GM13976 (cell line): ENCODE measurements around the gene RYR1.

Source experiments
- DNase-seq: peaks from one replicate; pipeline ENCODE4 v3.0.0; 2012; ENCODE audit warnings: low spot score
- CTCF ChIP-seq: IDR thresholded peaks from 2 replicates; pipeline ENCODE4 v1.5.1; 2012; ENCODE audit warnings: borderline replicate concordance, mild to moderate bottlenecking; ENCODE audit not compliant: insufficient read depth; ENCODE audit errors: extremely low read depth, missing control alignments, control extremely low read depth
- in situ Hi-C: fragments of 300-500 bp; cut with MboI; formaldehyde crosslinking; loops from one replicate; pipeline ENCODE4 v1.12.0; 2022; ENCODE audit warnings: low sequenced_read_pairs, mixed read lengths, inconsistent platforms; ENCODE audit not compliant: unreplicated experiment

Gene RYR1

GRCh38 chr19:38617283-38617763 lies 183.8 kb downstream of the RYR1 start:
- DNase-seq: no peak
- in situ Hi-C loops: no loop called here
- no peak for TF ChIP-seq CTCF

GRCh38 chr19:38617764-38618589 lies 184.5 kb downstream of the RYR1 start, which contains the start of gene MAP4K1:
MAP4K1 (minus strand) TSS chr19:38617953; CDS start chr19:38617895, 58 bp downstream.
- in situ Hi-C loops: no loop called here
- no peak for TF ChIP-seq CTCF
- peak; percentile 88 for DNase-seq

- in situ Hi-C loops: no loop called here
- peak; percentile 98 for DNase-seq
- no peak for TF ChIP-seq CTCF
These were observed 185.3 kb downstream of the RYR1 start, which contains the start of gene EIF3K for GRCh38 chr19:38618590-38619360. EIF3K (plus strand) TSS chr19:38619188; CDS start chr19:38619269, 81 bp downstream.

GRCh38 chr19:38619361-38620174 lies 186.1 kb downstream of the RYR1 start:
- no peak for TF ChIP-seq CTCF
- in situ Hi-C loops: no loop called here
- DNase-seq: no peak

DNA sequence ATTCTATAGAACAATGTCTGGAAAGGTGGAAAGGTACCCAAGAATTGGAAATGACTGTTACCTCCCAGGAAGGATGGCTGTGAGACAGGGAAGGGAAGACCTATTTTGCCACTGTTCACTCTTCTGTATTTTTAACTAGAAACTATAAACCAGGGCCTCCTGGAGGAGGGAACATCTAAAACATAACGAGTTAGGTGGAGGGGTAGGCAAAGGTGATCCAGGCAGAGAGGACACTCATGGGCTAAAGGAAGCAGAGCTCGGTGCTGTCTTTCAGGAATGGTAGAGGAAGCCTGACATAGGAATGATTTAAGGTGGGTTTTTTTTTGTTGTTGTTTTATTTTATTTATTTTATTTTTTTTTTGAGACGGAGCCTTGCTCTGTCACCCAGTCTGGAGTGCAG lies 191.3 kb downstream of the RYR1 start:
- no peak for DNase-seq
- in situ Hi-C loops: loop anchor here (25.0 kb wide), 1 partner anchor 213 kb away; the partner anchor contains the start of gene FAM98C

More for the DNA sequence above, 191.3 kb downstream of the RYR1 start:
- TF ChIP-seq CTCF: no peak
